Brain microvascular endothelial cell (primary cell): Measurements from ENCODE around the gene ANKH.
"Not testable (repeated sequence)": the region's sequence is repeated elsewhere in the genome, so short reads cannot be mapped to it uniquely, and the experiment has no call there.

Experiments used
- DNase-seq: peaks from one replicate; pipeline ENCODE4 v3.0.0-alpha.2; 2020
- H3K27ac ChIP-seq: fragments of 250-450 bp; sonication (Bioruptor Pico); 2 replicates; pipeline ENCODE4 v1.5.1; 2020; ENCODE audit warnings: mild to moderate bottlenecking, moderate library complexity
- H3K27me3 ChIP-seq: fragments of 250-450 bp; sonication (Bioruptor Pico); replicated peaks from 2 replicates; pipeline ENCODE4 v1.5.1; 2020; ENCODE audit warnings: mild to moderate bottlenecking
- H3K36me3 ChIP-seq: fragments of 250-450 bp; sonication (Bioruptor Pico); replicated peaks from 2 replicates; pipeline ENCODE4 v1.5.1; 2020; ENCODE audit warnings: mild to moderate bottlenecking
- H3K4me3 ChIP-seq: 2 replicates; pipeline ENCODE4 v1.5.1; 2011; ENCODE audit warnings: low read depth, mild to moderate bottlenecking, control low read depth, low read length, moderate library complexity
- in situ Hi-C: cut with HindIII; loops from 2 replicates; pipeline ENCODE4 v1.10.0; 2017; ENCODE audit warnings: low sequenced_read_pairs, low pct_ligation_motif_present
- TF ChIP-seq, protein P1 (sequence below): IDR thresholded peaks from 2 replicates; pipeline ENCODE4 v1.5.1; 2011; ENCODE audit warnings: low read depth, mild to moderate bottlenecking, moderate library complexity, low read length, control low read depth, inconsistent platforms; ENCODE audit errors: missing control alignments

Gene ANKH

DNA sequence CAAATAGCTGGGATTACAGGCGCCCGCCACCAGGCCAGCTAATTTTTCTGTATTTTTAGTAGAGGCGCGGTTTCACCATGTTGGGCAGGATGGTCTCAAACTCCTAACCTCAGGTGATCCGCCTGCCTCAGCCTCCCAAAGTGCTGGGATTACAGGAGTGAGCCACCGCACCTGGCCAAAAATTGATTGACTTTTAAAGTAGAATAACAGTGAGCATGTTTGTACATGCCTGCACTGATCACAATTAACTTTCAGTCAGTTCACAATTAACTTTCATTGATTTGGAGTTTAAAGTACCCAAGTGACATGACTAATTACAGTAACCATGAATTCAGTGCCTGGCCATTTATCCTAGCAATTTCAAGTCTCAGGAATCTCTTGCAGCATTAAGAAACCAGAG, 61.3 kb downstream of the ANKH start:
- no peak for DNase-seq
- H3K27ac ChIP-seq: peak overlapping the region; percentile 95
- no peaks in the 10 kb centered on the region for H3K27me3 ChIP-seq
- no peaks in the 10 kb centered on the region for H3K36me3 ChIP-seq
- no peak overlapping the region for H3K4me3 ChIP-seq
- in situ Hi-C loops: no loop called here
- TF ChIP-seq, protein P1, sequence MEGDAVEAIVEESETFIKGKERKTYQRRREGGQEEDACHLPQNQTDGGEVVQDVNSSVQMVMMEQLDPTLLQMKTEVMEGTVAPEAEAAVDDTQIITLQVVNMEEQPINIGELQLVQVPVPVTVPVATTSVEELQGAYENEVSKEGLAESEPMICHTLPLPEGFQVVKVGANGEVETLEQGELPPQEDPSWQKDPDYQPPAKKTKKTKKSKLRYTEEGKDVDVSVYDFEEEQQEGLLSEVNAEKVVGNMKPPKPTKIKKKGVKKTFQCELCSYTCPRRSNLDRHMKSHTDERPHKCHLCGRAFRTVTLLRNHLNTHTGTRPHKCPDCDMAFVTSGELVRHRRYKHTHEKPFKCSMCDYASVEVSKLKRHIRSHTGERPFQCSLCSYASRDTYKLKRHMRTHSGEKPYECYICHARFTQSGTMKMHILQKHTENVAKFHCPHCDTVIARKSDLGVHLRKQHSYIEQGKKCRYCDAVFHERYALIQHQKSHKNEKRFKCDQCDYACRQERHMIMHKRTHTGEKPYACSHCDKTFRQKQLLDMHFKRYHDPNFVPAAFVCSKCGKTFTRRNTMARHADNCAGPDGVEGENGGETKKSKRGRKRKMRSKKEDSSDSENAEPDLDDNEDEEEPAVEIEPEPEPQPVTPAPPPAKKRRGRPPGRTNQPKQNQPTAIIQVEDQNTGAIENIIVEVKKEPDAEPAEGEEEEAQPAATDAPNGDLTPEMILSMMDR: no peak

GRCh38 chr5:14809369-14810155, 62.0 kb downstream of the ANKH start:
- peak; percentile 95 for DNase-seq
- H3K27me3 ChIP-seq: no peaks in the 10 kb centered on the region
- H3K4me3 ChIP-seq: peak overlapping the region; percentile 15
- no peaks in the 10 kb centered on the region for H3K36me3 ChIP-seq
- in situ Hi-C loops: no loop called here
- peak overlapping the region; percentile 95 for H3K27ac ChIP-seq
- TF ChIP-seq, protein P1: no peak

GRCh38 chr5:14807471-14807870, 64.1 kb downstream of the ANKH start:
- TF ChIP-seq, protein P1: no peak
- H3K27ac ChIP-seq: peak overlapping the region; percentile 88

DNA sequence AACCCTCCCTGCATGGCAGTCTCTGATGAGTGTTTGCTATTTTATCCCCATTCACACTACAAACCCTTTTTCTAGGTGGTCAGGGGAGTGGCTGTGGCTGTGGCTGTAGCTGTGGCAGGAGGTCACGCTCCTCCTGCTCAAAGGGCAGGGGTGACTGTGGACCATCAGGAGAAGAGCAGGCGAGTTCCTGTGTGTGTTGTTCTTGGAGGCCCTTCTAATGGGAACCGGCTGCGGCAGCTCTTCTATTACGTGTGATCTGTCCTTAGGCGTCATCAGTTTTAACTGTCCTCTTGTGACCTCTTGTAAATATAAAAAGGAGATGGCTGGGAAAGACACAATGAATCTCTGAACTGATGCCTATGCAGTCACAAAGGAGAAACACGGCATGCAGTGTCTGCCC, 65.1 kb downstream of the ANKH start:
- in situ Hi-C loops: no loop called here
- DNase-seq: peak; percentile 95
- Histone ChIP-seq H3K4me3 (no peak overlapping the region), H3K27me3 (no peaks in the 10 kb centered on the region), H3K27ac (peak overlapping the region; percentile 88), H3K36me3 (no peaks in the 10 kb centered on the region)
- TF ChIP-seq, protein P1: no peak

More at GRCh38 chr5:14807471-14807870, 64.1 kb downstream of the ANKH start:
- in situ Hi-C loops: no loop called here
- Histone ChIP-seq H3K27me3 (no peaks in the 10 kb centered on the region), H3K4me3 (no peak overlapping the region), H3K36me3 (no peaks in the 10 kb centered on the region)
- DNase-seq: no peak

- Histone ChIP-seq H3K36me3 (no peaks in the 10 kb centered on the region), H3K27ac (no peak overlapping the region), H3K4me3 (no peak overlapping the region), H3K27me3 (no peaks in the 10 kb centered on the region)
- TF ChIP-seq, protein P1: no peak
- DNase-seq: no peak
- in situ Hi-C loops: no loop called here
These were observed 69.0 kb downstream of the ANKH start for GRCh38 chr5:14802541-14802940.

- no peaks in the 10 kb centered on the region for H3K36me3 ChIP-seq
- no peak overlapping the region for H3K27ac ChIP-seq
- TF ChIP-seq, protein P1: no peak
- no peak for DNase-seq
- in situ Hi-C loops: no loop called here
- H3K4me3 ChIP-seq: no peak overlapping the region
- H3K27me3 ChIP-seq: no peaks in the 10 kb centered on the region
These were observed 69.8 kb downstream of the ANKH start for GRCh38 chr5:14801792-14802191.

DNA sequence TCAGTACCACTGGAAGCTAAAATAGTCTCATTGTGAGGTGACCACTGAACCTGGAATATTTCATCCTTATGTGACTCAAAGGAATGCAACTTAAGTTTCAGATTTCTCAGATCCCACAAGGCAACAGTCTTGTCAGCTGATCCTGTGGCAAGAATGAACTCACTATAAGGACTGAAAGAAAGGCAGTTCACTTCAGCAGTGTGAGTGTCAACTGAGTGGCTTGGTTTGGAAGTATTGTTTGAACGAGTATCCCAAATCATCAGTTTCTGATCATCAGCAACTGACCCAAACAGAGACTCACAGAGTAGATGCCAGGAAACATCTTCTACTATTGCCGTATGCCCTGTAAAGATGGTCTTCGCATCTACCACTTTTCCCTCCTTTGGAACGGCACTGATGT, 74.2 kb downstream of the ANKH start:
- H3K4me3 ChIP-seq, in situ Hi-C loops: not testable (repeated sequence)
- DNase-seq: peak; percentile 57

More for the DNA sequence above, 74.2 kb downstream of the ANKH start:
- H3K27me3 ChIP-seq, H3K36me3 ChIP-seq, H3K27ac ChIP-seq: not testable (repeated sequence)
